HG03378 (cell line): ENCODE data around the gene UBASH3B.

Source experiments
- ATAC-seq: cut with Tn5 transposase; IDR thresholded peaks from one replicate; pipeline ENCODE4 v1.9.1; 2021; ENCODE audit warnings: mild to moderate bottlenecking, moderate library complexity; ENCODE audit not compliant: unreplicated experiment

Gene UBASH3B

GRCh38 chr11:122781378-122782195, 126.1 kb downstream of the UBASH3B start:
- no peak for ATAC-seq

- ATAC-seq, result no peak
Observed at GRCh38 chr11:122782222-122782621, 126.7 kb downstream of the UBASH3B start.

- ATAC-seq, result no peak
Observed at GRCh38 chr11:122784325-122784955, 128.9 kb downstream of the UBASH3B start.

GRCh38 chr11:122785031-122785541, 129.6 kb downstream of the UBASH3B start:
- ATAC-seq, result no peak

GRCh38 chr11:122786896-122787295, 131.4 kb downstream of the UBASH3B start:
- ATAC-seq, result no peak

- ATAC-seq, result no peak
Observed at GRCh38 chr11:122788781-122789535, 133.4 kb downstream of the UBASH3B start.

GRCh38 chr11:122789907-122790306, 134.4 kb downstream of the UBASH3B start:
- ATAC-seq, result no peak

GRCh38 chr11:122791411-122791810, 135.9 kb downstream of the UBASH3B start:
- ATAC-seq, result no peak

- ATAC-seq, result no peak
Observed at GRCh38 chr11:122791836-122792235, 136.3 kb downstream of the UBASH3B start.

- ATAC-seq, result no peak
Observed at GRCh38 chr11:122793515-122793914, 138.0 kb downstream of the UBASH3B start.

GRCh38 chr11:122795307-122795706, 139.8 kb downstream of the UBASH3B start:
- no peak for ATAC-seq

- peak; percentile 63 for ATAC-seq
Observed at GRCh38 chr11:122796128-122796717, 140.7 kb downstream of the UBASH3B start.

GRCh38 chr11:122797651-122798050, 142.1 kb downstream of the UBASH3B start:
- no peak for ATAC-seq

GRCh38 chr11:122799406-122800105, 144.0 kb downstream of the UBASH3B start:
- ATAC-seq, result no peak

- no peak for ATAC-seq
Observed at GRCh38 chr11:122802876-122803275, 147.4 kb downstream of the UBASH3B start.

- ATAC-seq, result no peak
Observed at GRCh38 chr11:122803306-122803705, 147.8 kb downstream of the UBASH3B start.

- ATAC-seq, result no peak
Observed at GRCh38 chr11:122803716-122804115, 148.2 kb downstream of the UBASH3B start.

GRCh38 chr11:122804161-122804560, 148.6 kb downstream of the UBASH3B start:
- no peak for ATAC-seq

- no peak for ATAC-seq
Observed at GRCh38 chr11:122804796-122805195, 149.3 kb downstream of the UBASH3B start.

- no peak for ATAC-seq
Observed at GRCh38 chr11:122807731-122808477, 152.4 kb downstream of the UBASH3B start.
